Activated naive CD4-positive, alpha-beta T cell treated with anti-CD3 and anti-CD28 coated beads for 36 hours (primary cell): ENCODE data around the gene GSG1. TPM values are rescaled to one million over a fixed set of nuclear protein-coding genes. Genes with fewer than 3 reads are reported as not detected.
"Not testable (repeated sequence)": the region's sequence is repeated elsewhere in the genome, so short reads cannot be mapped to it uniquely, and the experiment has no call there.

Source experiments
- CTCF ChIA-PET: fragments of 350-600 bp; sonication (Branson Sonifier 250); formaldehyde crosslinking; loops from one replicate; lab custom pipeline; 2021; ENCODE audit warnings: antibody characterized with exemption; lab: Charles Lee
- DNase-seq: peaks from one replicate; pipeline ENCODE4 v3.0.0-alpha.2; 2020
- H3K27ac Mint-ChIP-seq: one replicate; pipeline ENCODE4 v1.8.0; 2021; ENCODE audit warnings: mild to moderate bottlenecking, mixed read lengths
- H3K27me3 Mint-ChIP-seq: one replicate; pipeline ENCODE4 v1.8.0; 2021; ENCODE audit warnings: low read depth, mixed read lengths
- H3K36me3 Mint-ChIP-seq: one replicate; pipeline ENCODE4 v1.8.0; 2021; ENCODE audit warnings: low read depth, mixed read lengths
- H3K4me1 Mint-ChIP-seq: one replicate; pipeline ENCODE4 v1.8.0; 2021; ENCODE audit warnings: low read depth, mixed read lengths
- H3K4me3 Mint-ChIP-seq: one replicate; pipeline ENCODE4 v1.8.0; 2021; ENCODE audit warnings: mild to moderate bottlenecking, moderate library complexity, mixed read lengths
- H3K9me3 Mint-ChIP-seq: one replicate; pipeline ENCODE4 v1.8.0; 2021; ENCODE audit warnings: mixed read lengths
- intact Hi-C: fragments of 100-400 bp; cut with micrococcal nuclease; formaldehyde crosslinking; loops from one replicate; pipeline ENCODE4 v1.15.1; 2023
- total RNA-seq, 2 experiments: library from RNA; stranded (reverse); gene quantifications; one replicate each; pipeline ENCODE4 v1.2.3, GENCODE V29; 2021

The GSG1 gene
- total RNA-seq, 2 experiments from 2014 or later = not detected

DNA sequence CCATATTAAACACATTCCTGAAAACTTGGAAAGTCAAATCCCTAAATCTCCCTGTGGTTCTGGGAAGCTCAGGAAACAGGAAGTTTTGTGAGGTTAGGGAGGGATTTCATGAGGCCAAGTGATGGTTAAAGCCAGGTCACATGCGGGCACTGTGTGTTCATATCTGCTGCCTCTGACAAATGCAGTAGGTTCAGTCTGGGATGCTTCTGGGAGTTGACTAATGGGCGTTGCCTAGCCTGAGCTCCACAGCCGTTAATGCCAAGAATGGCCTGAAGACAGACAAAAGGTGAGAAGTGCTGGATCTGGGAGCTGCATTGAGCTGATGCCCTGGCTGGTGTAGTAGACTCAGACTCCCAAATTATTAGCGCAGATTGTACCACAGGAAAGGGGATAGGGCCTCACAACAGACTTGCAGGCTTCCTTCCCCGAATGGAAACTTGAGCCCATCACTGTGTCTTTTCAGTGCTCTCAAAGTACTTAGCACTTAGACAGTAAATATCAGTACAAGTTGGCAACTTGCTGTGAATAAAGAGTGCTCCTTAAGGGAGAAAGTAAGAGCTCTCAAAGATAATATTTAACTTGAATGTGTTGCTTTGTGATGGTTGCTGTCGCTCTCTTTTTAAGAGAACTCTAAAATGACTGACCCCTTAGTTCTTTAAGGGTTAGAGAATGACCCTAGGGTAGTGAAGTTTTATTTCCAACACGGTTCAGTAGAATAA is 17.3 kb downstream of the GSG1 start:
- DNase-seq = no peak
- Mint-ChIP-seq H3K27ac (no peak overlapping the region), H3K36me3 (peaks cover 2% of the 10 kb centered on the region), H3K4me1 (peaks cover 8% of the 10 kb centered on the region), H3K4me3 (no peak overlapping the region), H3K27me3 (no peaks in the 10 kb centered on the region), H3K9me3 (no peaks in the 10 kb centered on the region)
- CTCF ChIA-PET = no interaction called here
- intact Hi-C loops = no loop called here

DNA sequence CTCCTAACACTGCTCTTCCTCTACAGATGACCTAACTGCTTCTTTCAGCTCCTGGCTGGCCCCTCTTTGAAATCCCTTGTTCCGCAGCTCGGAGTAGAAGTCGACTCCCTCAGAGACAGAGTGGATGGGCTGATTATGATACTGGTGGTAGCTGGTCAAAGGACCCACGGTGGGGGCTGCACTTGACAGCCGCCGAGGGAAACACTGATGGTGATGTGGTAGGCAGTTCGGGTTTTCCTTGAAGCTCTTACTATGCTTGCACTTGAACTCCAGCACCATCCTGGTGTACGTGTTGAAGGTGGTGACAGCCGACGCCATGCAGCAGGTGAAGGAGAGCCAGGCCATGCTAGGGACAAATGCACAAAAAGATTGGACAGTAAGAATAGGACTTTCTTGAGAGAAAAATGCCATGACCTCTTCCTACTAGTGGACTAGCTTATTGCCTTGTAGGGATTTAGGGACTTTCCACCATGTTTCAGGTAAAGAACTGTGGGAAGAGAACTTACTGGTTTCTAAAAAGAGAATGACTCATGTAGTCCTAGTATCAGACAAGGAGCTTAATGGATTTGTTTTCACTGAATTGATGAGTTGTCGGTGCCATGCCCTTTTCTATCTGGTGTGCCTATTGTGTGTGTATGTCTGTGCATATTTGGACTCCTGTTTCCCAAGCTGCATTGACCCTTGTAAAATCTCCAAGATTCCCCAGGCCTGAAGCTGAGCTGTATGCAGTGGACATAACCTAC is 18.4 kb downstream of the GSG1 start:
- no peak for DNase-seq
- Mint-ChIP-seq H3K9me3 (no peaks in the 10 kb centered on the region), H3K36me3 (peaks cover 8% of the 10 kb centered on the region), H3K4me3 (no peak overlapping the region), H3K27ac (no peak overlapping the region), H3K27me3 (no peaks in the 10 kb centered on the region), H3K4me1 (peaks cover 8% of the 10 kb centered on the region)
- CTCF ChIA-PET = no interaction called here
- intact Hi-C loops = no loop called here

DNA sequence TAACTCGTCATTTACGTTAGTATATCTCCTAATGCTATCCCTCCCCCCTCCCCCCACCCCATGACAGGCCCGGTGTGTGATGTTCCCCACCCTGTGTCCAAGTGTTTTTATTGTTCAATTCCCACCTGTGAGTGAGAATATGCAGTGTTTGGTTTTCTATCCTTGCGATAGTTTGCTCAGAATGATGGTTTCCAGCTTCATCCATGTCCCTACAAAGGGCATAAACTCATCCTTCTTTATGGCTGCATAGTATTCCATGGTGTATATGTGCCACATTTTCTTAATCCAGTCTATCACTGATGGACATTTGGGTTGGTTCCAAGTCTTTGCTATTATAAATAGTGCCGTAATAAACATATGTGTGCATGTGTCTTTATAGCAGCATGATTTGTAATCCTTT is 19.8 kb downstream of the GSG1 start:
- intact Hi-C loops, H3K27ac Mint-ChIP-seq, H3K9me3 Mint-ChIP-seq, H3K4me1 Mint-ChIP-seq, H3K27me3 Mint-ChIP-seq, H3K4me3 Mint-ChIP-seq, DNase-seq: not testable (repeated sequence)
- H3K36me3 Mint-ChIP-seq = peaks cover 10% of the 10 kb centered on the region
- CTCF ChIA-PET = interaction anchor here (0.6 kb wide), 1 partner anchor 128 kb away, joined by 5 read pairs; no protein-coding TSS in a partner anchor

DNA sequence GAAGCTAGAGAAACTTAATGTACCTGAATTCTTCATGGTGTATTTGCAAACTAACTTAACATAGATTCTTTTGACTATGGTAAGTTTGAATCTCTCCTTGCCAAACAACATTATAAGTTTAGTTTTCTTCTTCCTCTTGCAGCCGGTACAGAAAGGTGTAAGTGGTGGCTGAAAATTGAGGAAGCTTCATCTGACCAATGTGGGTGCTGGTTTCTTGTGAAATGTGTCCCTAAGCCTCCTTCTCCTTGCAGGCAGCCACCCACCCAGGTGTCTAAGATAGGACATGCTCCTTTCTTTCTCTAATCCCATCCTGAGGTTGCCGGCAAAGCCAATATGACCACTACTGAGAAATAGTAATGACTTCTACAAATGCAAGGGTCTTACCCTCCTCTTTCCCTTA is 20.6 kb downstream of the GSG1 start:
- Mint-ChIP-seq H3K4me3 (no peak overlapping the region), H3K36me3 (peaks cover 10% of the 10 kb centered on the region), H3K27me3 (no peaks in the 10 kb centered on the region), H3K9me3 (no peaks in the 10 kb centered on the region), H3K27ac (no peak overlapping the region), H3K4me1 (peaks cover 8% of the 10 kb centered on the region)
- DNase-seq = no peak
- intact Hi-C loops = no loop called here
- CTCF ChIA-PET = no interaction called here

DNA sequence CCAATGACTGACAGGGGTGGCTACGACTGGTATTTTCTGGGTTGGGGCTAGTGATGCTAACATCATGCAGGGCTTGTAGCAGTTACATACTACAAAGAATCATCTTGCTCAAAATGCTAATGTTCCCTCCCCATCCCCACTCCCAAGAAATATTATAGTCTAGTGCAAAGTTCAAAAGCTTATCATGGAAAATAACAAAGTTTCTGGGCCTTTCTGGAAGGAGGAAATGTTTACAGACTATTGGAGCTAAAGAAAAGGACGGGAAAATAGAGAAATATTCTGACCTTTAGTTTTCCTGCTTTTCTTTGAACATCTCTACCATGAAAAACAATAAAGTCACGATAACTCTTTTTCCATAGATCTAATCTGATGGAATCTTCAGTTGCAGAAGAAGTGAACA is 23.2 kb downstream of the GSG1 start:
- no peak for DNase-seq
- Mint-ChIP-seq H3K27ac (no peak overlapping the region), H3K36me3 (peaks cover 18% of the 10 kb centered on the region), H3K4me1 (peaks cover 4% of the 10 kb centered on the region), H3K27me3 (no peaks in the 10 kb centered on the region), H3K9me3 (no peaks in the 10 kb centered on the region), H3K4me3 (no peak overlapping the region)
- intact Hi-C loops = no loop called here
- CTCF ChIA-PET = interaction anchor here (0.6 to 1.4 kb wide), 3 partner anchors 132 to 365 kb away, joined by 3 to 6 read pairs (median 5); no protein-coding TSS in a partner anchor

DNA sequence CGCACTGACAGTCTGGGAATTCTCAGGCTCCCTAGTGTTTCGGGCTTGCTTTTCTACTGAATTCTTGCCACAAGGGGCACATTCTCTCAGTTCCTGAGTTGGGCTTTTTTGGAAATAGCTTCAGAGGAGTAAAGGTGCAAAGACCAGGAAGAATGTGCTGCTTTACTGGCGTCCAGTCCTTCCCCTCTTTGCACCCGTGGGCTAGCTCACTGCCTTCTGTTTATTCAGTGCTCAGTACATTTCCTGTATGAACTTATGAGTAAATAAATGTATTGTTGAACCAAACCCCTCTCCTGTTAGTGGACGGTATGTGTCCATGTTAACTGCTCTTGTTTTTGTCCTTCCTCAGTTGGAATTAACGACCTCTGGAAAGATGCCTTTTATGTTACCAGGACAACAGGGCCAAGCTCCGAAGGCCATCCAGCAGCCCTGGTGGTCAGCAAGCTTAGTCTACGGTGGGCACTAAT is 24.0 kb downstream of the GSG1 start:
- no peak overlapping the region for H3K4me3 Mint-ChIP-seq
- no peaks in the 10 kb centered on the region for H3K4me1 Mint-ChIP-seq
- H3K27ac Mint-ChIP-seq = no peak overlapping the region
- H3K27me3 Mint-ChIP-seq = no peaks in the 10 kb centered on the region
- peaks cover 18% of the 10 kb centered on the region for H3K36me3 Mint-ChIP-seq
- CTCF ChIA-PET = interaction anchor here (1.0 to 1.4 kb wide), 2 partner anchors 132 to 136 kb away, joined by 5 to 6 read pairs; no protein-coding TSS in a partner anchor
- no peak for DNase-seq
- intact Hi-C loops = no loop called here
- H3K9me3 Mint-ChIP-seq = no peaks in the 10 kb centered on the region

DNA sequence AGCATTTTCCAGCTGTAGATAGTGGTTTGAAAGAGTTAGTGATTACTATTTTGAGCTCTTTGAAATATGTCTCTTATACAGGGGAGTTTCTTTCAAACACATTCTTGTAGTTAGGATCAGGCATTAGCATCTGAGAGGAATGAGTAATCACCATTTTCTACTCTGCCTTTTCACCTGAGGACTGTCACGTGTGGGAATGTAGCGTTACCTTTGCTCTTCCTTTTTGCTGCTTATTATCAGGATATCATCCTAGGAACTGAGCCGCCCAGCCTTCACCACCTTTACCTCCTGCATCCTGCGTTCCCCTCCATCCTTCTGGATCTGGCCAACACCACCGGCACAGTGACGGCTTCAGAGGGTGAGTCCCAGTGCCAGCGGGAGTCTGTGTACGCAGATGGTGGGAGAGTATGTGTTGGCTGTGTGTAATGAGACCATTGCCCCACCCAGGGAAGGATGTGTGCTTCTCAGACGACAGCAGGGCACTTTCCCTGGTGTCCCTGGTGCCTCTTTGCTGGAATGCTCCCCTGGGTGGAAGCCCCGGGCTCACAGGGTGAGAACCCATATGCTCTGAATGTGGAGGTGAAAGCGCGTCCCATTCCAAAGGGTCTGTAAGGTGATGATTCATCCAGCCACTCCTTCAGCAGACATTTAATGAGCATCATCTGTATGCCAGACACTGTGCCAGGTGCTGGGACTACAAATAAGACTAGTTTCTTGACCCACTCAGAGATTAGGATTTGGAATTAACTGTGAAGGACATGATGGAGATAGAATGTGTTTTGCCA is 27.5 kb downstream of the GSG1 start:
- intact Hi-C loops = no loop called here

DNA sequence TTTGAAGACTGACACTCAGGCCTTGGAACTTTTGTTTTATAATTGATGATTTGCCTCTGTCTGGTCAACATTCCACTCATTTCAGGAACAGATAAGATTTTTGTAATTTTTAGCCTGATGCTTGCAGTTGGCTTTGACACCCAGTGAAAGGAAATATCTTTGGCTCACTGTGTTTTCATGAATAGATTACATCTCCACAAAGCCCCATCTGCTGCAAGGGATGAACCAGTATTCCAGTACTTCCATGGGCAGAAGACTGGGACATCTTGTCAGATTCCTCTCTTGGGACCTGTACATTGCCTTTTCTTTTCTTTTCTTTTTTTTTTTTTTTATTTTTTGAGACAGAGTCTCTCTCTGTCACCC is 28.4 kb downstream of the GSG1 start:
- H3K4me3 Mint-ChIP-seq = no peak overlapping the region
- intact Hi-C loops = no loop called here
- H3K9me3 Mint-ChIP-seq = no peaks in the 10 kb centered on the region
- DNase-seq = no peak
- H3K4me1 Mint-ChIP-seq = no peaks in the 10 kb centered on the region
- no peak overlapping the region for H3K27ac Mint-ChIP-seq
- no peaks in the 10 kb centered on the region for H3K27me3 Mint-ChIP-seq
- H3K36me3 Mint-ChIP-seq = peaks cover 14% of the 10 kb centered on the region
- CTCF ChIA-PET = interaction anchor here (0.7 kb wide), 1 partner anchor 137 kb away, joined by 4 read pairs; no protein-coding TSS in a partner anchor

More for the DNA sequence above, 27.5 kb downstream of the GSG1 start:
- Mint-ChIP-seq H3K36me3 (peaks cover 18% of the 10 kb centered on the region), H3K27me3 (no peaks in the 10 kb centered on the region), H3K27ac (no peak overlapping the region), H3K4me3 (no peak overlapping the region), H3K4me1 (no peaks in the 10 kb centered on the region), H3K9me3 (no peaks in the 10 kb centered on the region)
- CTCF ChIA-PET = interaction anchor here (0.7 kb wide), 1 partner anchor 136 kb away, joined by 4 read pairs; no protein-coding TSS in a partner anchor
- DNase-seq = no peak

DNA sequence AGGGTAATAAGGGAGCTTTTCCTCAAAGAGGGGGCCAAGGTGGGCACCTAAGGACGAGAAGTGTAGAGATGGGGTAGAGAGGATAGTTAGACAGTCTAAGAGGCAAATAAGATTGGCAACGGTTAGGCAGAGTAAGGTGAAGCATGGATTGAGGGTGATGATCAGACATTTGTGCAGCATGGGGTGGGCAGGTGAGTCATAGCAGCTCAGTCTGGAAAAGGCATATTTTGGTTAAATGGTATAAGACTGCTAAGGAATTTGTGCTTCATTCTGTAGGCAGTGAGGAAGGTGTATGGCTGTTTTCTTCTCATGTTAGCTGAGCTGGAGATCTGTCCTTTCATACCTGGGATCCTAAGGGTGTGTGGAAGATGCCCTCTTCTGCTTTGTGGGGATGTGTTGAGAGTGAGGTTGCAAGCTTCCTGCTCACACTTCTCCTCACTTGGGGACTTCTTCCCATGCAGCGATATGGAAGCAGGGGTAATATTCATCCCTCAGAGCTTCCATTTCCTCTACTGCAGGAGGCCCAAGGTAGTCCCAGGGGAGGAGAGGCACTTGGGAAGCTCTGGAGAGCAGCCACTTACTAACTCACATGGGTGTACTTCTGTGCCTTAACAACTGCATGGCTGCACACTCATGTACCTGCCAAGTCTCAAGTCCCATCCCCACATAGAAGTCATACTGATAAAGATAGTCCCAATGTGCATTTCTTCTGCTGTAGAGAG is 28.9 kb downstream of the GSG1 start:
- CTCF ChIA-PET = interaction anchor here (0.8 kb wide), 1 partner anchor 137 kb away, joined by 3 read pairs; no protein-coding TSS in a partner anchor
- H3K4me1 Mint-ChIP-seq = no peaks in the 10 kb centered on the region
- peaks cover 11% of the 10 kb centered on the region for H3K36me3 Mint-ChIP-seq
- H3K27ac Mint-ChIP-seq = no peak overlapping the region
- H3K4me3 Mint-ChIP-seq = no peak overlapping the region
- intact Hi-C loops = no loop called here
- DNase-seq = no peak
- H3K9me3 Mint-ChIP-seq = no peaks in the 10 kb centered on the region
- no peaks in the 10 kb centered on the region for H3K27me3 Mint-ChIP-seq

DNA sequence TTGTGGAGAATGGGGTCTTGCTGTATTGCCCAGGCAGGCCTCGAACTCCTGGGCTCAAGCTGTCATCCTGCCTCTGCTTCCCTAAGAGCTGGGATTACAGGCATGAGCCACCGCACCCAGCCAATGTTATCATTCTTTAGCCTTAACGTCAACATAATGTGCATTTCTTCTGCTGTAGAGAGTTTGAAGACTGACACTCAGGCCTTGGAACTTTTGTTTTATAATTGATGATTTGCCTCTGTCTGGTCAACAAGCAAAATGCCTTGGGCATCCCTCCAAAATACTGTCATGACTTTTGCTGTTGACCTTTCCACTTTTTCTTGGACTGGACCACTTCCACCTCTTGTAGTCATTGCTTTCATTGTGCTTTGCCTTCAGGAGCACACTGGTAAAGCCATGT is 30.3 kb downstream of the GSG1 start:
- Mint-ChIP-seq H3K4me3 (no peak overlapping the region), H3K27me3 (no peaks in the 10 kb centered on the region), H3K9me3 (no peaks in the 10 kb centered on the region), H3K27ac (no peak overlapping the region), H3K36me3 (peaks cover 11% of the 10 kb centered on the region), H3K4me1 (no peaks in the 10 kb centered on the region)
- CTCF ChIA-PET = interaction anchor here (0.6 to 0.7 kb wide), 2 partner anchors 24 to 189 kb away, joined by 3 read pairs; no protein-coding TSS in a partner anchor
- intact Hi-C loops = no loop called here
- no peak for DNase-seq

DNA sequence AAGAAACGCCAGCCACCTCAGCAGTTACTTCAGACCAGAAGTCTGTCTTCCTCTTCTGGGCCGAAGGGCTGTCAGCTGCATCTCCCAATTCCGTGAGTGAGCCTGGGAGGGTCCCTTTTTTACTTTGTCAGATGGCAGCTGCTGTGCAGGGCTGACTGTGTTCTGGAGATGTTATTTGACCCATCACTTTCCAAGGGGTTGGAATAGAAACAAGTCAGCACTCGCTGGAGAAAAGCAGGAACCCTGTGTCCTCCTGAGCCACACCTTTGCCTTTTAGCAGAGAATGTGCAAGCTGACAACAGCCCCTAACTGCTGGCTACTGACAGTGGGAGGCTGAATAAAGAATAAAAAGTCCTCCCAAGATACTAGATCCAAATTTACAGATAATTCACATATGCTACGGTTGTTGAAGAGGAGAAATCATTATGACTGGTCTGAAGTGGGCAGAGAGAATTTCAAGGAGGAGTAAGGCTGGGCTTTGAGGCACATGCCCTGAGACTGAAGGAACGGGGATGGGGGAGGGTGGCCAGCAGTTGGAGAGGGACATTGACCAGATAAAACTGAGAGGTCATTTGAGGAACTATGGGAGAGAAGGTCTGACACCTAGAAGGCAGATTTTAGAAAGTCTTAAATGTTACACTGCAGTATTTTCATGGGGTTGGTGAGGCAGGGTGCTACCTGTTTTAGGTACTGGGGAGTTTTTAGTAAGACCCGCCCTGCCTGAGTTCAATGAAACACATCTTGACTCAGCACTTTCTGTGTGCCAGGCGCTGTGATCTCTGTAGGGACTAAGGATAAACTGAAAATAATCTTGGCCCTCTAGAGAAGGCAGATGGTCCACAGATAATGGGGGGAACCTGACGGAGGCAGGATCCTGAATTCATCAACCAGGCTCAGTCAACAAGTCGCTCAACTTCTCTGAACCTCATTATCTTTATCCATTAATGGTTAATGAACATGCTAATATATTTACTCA is 31.9 kb downstream of the GSG1 start:
- H3K9me3 Mint-ChIP-seq = no peaks in the 10 kb centered on the region
- no peak for DNase-seq
- no peaks in the 10 kb centered on the region for H3K27me3 Mint-ChIP-seq
- peaks cover 13% of the 10 kb centered on the region for H3K36me3 Mint-ChIP-seq
- CTCF ChIA-PET = no interaction called here
- no peak overlapping the region for H3K4me3 Mint-ChIP-seq
- intact Hi-C loops = no loop called here
- H3K4me1 Mint-ChIP-seq = no peaks in the 10 kb centered on the region
- no peak overlapping the region for H3K27ac Mint-ChIP-seq
